ENCODE results near the gene CFAP77.
A peak's percentile ranks its signal among the peaks of the same experiment; 100 is the strongest.

Gene CFAP77

GRCh38 chr9:132578367-132578932 lies 168.4 kb downstream of the CFAP77 start:
- Mint-ChIP-seq H3K27ac (ENCODE audit: low read depth) (no peak overlapping the region), H3K9me3 (no peaks in the 10 kb centered on the region), H3K27me3 (peaks cover 85% of the 10 kb centered on the region), H3K36me3 (ENCODE audit: insufficient read depth) (peaks cover 16% of the 10 kb centered on the region), H3K4me1 (peaks cover 10% of the 10 kb centered on the region), H3K4me3 (no peak overlapping the region)
- DNase-seq (ENCODE audit: low spot score in 2 of 2) (no peak), ATAC-seq (replicated peaks; ENCODE audit: extremely low read depth, poor library complexity, severe bottlenecking) (no peak)

- H3K4me3 Mint-ChIP-seq: no peak overlapping the region
- H3K27me3 Mint-ChIP-seq: peaks cover 88% of the 10 kb centered on the region
- H3K27ac Mint-ChIP-seq (ENCODE audit: low read depth): no peak overlapping the region
- H3K4me1 Mint-ChIP-seq: peaks cover 10% of the 10 kb centered on the region
- peaks cover 17% of the 10 kb centered on the region for H3K36me3 Mint-ChIP-seq (ENCODE audit: insufficient read depth)
- ATAC-seq (replicated peaks; ENCODE audit: extremely low read depth, poor library complexity, severe bottlenecking): no peak
- DNase-seq (ENCODE audit: low spot score in 2 of 2): no peak
- H3K9me3 Mint-ChIP-seq: no peaks in the 10 kb centered on the region
These were observed 169.4 kb downstream of the CFAP77 start for GRCh38 chr9:132579427-132579798.

GRCh38 chr9:132582276-132582785 lies 172.3 kb downstream of the CFAP77 start, which contains the start of gene BARHL1:
BARHL1 (plus strand) TSS chr9:132582606; CDS start chr9:132582798, 192 bp downstream.
- Mint-ChIP-seq H3K36me3 (ENCODE audit: insufficient read depth) (peaks cover 18% of the 10 kb centered on the region), H3K4me1 (peaks cover 16% of the 10 kb centered on the region), H3K27ac (ENCODE audit: low read depth) (peak within 1 kb of the TSS; percentile 91)

GRCh38 chr9:132582786-132583583 lies 173.0 kb downstream of the CFAP77 start:
- ATAC-seq (replicated peaks; ENCODE audit: extremely low read depth, poor library complexity, severe bottlenecking) (no peak), DNase-seq (ENCODE audit: low spot score in 2 of 2) (no peak)
- H3K4me3 Mint-ChIP-seq: no peak overlapping the region
- no peak overlapping the region for H3K27ac Mint-ChIP-seq (ENCODE audit: low read depth)
- H3K36me3 Mint-ChIP-seq (ENCODE audit: insufficient read depth): peaks cover 18% of the 10 kb centered on the region
- H3K9me3 Mint-ChIP-seq: no peaks in the 10 kb centered on the region
- peaks cover 85% of the 10 kb centered on the region for H3K27me3 Mint-ChIP-seq
- H3K4me1 Mint-ChIP-seq: peaks cover 16% of the 10 kb centered on the region

More at GRCh38 chr9:132582276-132582785, 172.3 kb downstream of the CFAP77 start, which contains the start of gene BARHL1:
- no peak for ATAC-seq (replicated peaks; ENCODE audit: extremely low read depth, poor library complexity, severe bottlenecking)
- Mint-ChIP-seq H3K27me3 (peaks cover 86% of the 10 kb centered on the region), H3K9me3 (no peaks in the 10 kb centered on the region), H3K4me3 (peak within 1 kb of the TSS; percentile 72)
- no peak for DNase-seq (ENCODE audit: low spot score in 2 of 2)

- Mint-ChIP-seq H3K27ac (ENCODE audit: low read depth) (no peak overlapping the region), H3K36me3 (ENCODE audit: insufficient read depth) (peaks cover 18% of the 10 kb centered on the region), H3K4me1 (peaks cover 16% of the 10 kb centered on the region)
These were observed 173.7 kb downstream of the CFAP77 start for GRCh38 chr9:132583584-132584304.

GRCh38 chr9:132584601-132585560 lies 174.9 kb downstream of the CFAP77 start:
- Mint-ChIP-seq H3K27ac (ENCODE audit: low read depth) (no peak overlapping the region), H3K9me3 (no peaks in the 10 kb centered on the region), H3K36me3 (ENCODE audit: insufficient read depth) (peaks cover 16% of the 10 kb centered on the region), H3K4me3 (no peak overlapping the region), H3K4me1 (peaks cover 19% of the 10 kb centered on the region), H3K27me3 (peaks cover 85% of the 10 kb centered on the region)
- DNase-seq (ENCODE audit: low spot score in 2 of 2): no peak
- ATAC-seq (replicated peaks; ENCODE audit: extremely low read depth, poor library complexity, severe bottlenecking): no peak

More at GRCh38 chr9:132583584-132584304, 173.7 kb downstream of the CFAP77 start:
- ATAC-seq (replicated peaks; ENCODE audit: extremely low read depth, poor library complexity, severe bottlenecking) (no peak), DNase-seq (ENCODE audit: low spot score in 2 of 2) (no peak)
- H3K9me3 Mint-ChIP-seq: no peaks in the 10 kb centered on the region
- peaks cover 85% of the 10 kb centered on the region for H3K27me3 Mint-ChIP-seq
- H3K4me3 Mint-ChIP-seq: no peak overlapping the region

- no peak for DNase-seq (ENCODE audit: low spot score in 2 of 2)
- ATAC-seq (replicated peaks; ENCODE audit: extremely low read depth, poor library complexity, severe bottlenecking): no peak
- peaks cover 26% of the 10 kb centered on the region for H3K4me1 Mint-ChIP-seq
- peaks cover 94% of the 10 kb centered on the region for H3K27me3 Mint-ChIP-seq
- H3K4me3 Mint-ChIP-seq: no peak overlapping the region
- H3K9me3 Mint-ChIP-seq: no peaks in the 10 kb centered on the region
- peak overlapping the region; percentile 64 for H3K27ac Mint-ChIP-seq (ENCODE audit: low read depth)
- peaks cover 16% of the 10 kb centered on the region for H3K36me3 Mint-ChIP-seq (ENCODE audit: insufficient read depth)
These were observed 176.2 kb downstream of the CFAP77 start for GRCh38 chr9:132585954-132586829.

- no peak overlapping the region for H3K4me3 Mint-ChIP-seq
These were observed 177.0 kb downstream of the CFAP77 start for GRCh38 chr9:132586830-132587591.

GRCh38 chr9:132587592-132587955 lies 177.6 kb downstream of the CFAP77 start:
- Mint-ChIP-seq H3K4me1 (peaks cover 24% of the 10 kb centered on the region), H3K27me3 (peaks cover 97% of the 10 kb centered on the region), H3K36me3 (ENCODE audit: insufficient read depth) (peaks cover 8% of the 10 kb centered on the region), H3K9me3 (no peaks in the 10 kb centered on the region), H3K27ac (ENCODE audit: low read depth) (no peak overlapping the region), H3K4me3 (no peak overlapping the region)
- no peak for ATAC-seq (replicated peaks; ENCODE audit: extremely low read depth, poor library complexity, severe bottlenecking)
- no peak for DNase-seq (ENCODE audit: low spot score in 2 of 2)

More at GRCh38 chr9:132586830-132587591, 177.0 kb downstream of the CFAP77 start:
- peaks cover 94% of the 10 kb centered on the region for H3K27me3 Mint-ChIP-seq
- H3K4me1 Mint-ChIP-seq: peaks cover 24% of the 10 kb centered on the region
- no peaks in the 10 kb centered on the region for H3K9me3 Mint-ChIP-seq
- ATAC-seq (replicated peaks; ENCODE audit: extremely low read depth, poor library complexity, severe bottlenecking) (no peak), DNase-seq (ENCODE audit: low spot score in 2 of 2) (no peak)
- H3K36me3 Mint-ChIP-seq (ENCODE audit: insufficient read depth): peaks cover 10% of the 10 kb centered on the region
- peak overlapping the region; percentile 64 for H3K27ac Mint-ChIP-seq (ENCODE audit: low read depth)

- H3K4me1 Mint-ChIP-seq: peaks cover 24% of the 10 kb centered on the region
- H3K9me3 Mint-ChIP-seq: no peaks in the 10 kb centered on the region
- DNase-seq (ENCODE audit: low spot score in 2 of 2) (no peak), ATAC-seq (replicated peaks; ENCODE audit: extremely low read depth, poor library complexity, severe bottlenecking) (no peak)
- no peak overlapping the region for H3K4me3 Mint-ChIP-seq
- no peak overlapping the region for H3K27ac Mint-ChIP-seq (ENCODE audit: low read depth)
- peaks cover 98% of the 10 kb centered on the region for H3K27me3 Mint-ChIP-seq
- peaks cover 8% of the 10 kb centered on the region for H3K36me3 Mint-ChIP-seq (ENCODE audit: insufficient read depth)
These were observed 178.1 kb downstream of the CFAP77 start for GRCh38 chr9:132588098-132588497.

All from central memory CD8-positive, alpha-beta T cell (primary cell).